Left hindlimb (tissue), 1 donor: Measurements from ENCODE around the gene UNC13B.

Experiments
- DNase-seq: peaks from one replicate; pipeline ENCODE4 v3.0.0-alpha.2; 2018

UNC13B gene

DNA sequence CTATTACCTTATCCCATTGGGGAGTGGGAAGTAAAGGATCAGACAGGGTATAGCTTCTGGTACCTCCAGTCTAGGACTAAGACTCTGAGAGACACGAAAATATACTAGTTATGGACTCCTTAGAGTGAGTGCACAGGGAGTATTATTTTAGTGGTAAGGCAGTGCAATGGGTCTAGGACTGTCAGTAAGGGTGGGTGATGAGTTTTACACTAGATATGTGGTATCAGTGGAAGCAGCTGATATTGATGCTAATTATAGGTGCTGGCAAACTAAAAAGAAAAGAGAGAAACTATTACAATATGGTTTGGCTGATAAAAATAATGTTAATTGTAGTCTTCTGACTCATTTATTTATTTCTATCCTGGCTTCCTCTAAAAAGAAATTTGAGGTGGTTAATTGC, 118.6 kb downstream of the UNC13B start:
- DNase-seq: no peak

DNA sequence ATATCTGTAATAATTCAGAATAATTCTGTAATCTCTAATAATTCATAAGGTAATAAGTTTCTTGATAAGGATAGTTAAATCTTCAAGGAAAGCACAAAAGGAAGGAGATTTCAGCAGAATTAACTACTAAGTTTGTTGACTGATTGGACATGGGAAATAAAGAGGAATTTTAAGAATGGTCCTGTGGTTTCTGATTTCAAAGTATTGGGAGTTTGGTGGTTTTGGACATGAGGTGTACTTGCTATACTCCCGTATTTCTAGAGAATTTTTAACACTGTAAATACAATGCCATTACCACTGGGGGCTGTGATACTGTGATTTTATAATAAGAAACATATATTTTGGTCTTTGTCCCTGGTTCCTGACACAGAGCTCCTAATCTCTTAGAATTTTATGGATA, 123.9 kb downstream of the UNC13B start:
- DNase-seq: no peak

DNA sequence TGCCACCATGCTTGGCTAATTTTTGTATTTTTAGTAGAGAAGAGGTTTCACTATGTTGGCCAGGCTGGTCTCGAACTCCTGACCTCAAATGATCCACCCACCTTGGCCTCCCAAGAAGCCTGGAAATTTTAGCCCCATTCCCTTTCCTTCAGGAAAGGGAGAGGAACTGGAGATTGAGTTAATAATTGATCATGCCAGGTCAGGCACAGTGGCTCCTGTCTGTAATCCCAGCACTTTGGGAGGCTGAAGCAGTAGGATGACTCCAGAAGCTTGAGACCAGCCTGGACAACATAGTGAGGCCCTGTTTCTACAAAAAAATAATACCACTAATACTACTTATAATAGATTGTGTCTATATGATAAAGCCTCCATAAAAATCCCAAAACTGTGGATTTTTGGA, 124.6 kb downstream of the UNC13B start:
- no peak for DNase-seq

GRCh38 chr9:35287987-35288632, 126.3 kb downstream of the UNC13B start:
- no peak for DNase-seq

- DNase-seq: no peak
These were observed 127.0 kb downstream of the UNC13B start for GRCh38 chr9:35288778-35289177.

DNA sequence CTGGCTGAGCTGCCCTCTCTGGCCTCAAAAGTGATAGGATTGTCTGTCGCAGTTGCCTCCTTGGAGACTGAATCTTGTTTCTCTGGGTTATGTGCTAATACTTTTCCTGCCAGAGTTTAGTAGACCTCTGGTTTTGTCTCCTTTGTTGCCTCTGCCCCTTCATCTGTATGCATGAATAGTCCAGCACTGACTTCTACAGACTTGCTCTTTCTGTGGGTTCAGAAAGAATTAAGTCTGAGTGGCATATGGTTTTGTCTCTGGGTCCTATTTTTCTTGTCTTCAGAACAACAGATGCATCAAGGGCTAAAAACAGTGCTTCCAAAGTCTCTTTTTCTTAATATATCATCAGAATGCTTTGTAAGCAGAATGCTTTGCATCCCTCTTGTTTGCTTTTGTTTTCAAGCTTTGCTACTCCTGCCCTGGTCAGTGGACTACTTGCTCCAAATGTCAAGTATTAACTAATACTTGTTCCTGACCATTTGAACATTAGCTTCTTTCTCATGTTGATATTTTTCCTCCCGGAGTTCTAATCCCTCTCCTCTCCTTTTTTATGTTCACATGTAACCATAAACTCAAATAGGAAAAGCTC, 131.7 kb downstream of the UNC13B start:
- no peak for DNase-seq

- no peak for DNase-seq
These were observed 132.3 kb downstream of the UNC13B start for GRCh38 chr9:35294066-35294465.

DNA sequence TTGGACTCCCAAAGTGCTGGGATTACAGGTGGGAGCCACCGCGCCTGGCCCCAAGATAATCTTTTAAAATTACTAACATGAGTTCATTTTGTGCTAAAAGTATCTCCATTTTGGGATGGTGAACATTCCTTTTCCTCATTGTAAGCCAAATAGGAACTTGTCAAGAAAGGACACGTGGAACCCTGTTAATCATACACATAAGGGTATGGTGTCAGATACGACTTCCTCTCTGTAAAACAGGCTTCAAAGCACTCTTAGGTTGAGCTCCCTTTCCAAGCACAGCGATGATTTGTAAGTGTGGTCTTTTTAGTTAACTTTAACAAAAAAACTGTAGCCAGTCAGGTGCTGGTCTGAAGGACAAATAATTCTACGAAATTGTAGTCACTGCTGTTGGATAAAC, 132.7 kb downstream of the UNC13B start:
- no peak for DNase-seq

DNA sequence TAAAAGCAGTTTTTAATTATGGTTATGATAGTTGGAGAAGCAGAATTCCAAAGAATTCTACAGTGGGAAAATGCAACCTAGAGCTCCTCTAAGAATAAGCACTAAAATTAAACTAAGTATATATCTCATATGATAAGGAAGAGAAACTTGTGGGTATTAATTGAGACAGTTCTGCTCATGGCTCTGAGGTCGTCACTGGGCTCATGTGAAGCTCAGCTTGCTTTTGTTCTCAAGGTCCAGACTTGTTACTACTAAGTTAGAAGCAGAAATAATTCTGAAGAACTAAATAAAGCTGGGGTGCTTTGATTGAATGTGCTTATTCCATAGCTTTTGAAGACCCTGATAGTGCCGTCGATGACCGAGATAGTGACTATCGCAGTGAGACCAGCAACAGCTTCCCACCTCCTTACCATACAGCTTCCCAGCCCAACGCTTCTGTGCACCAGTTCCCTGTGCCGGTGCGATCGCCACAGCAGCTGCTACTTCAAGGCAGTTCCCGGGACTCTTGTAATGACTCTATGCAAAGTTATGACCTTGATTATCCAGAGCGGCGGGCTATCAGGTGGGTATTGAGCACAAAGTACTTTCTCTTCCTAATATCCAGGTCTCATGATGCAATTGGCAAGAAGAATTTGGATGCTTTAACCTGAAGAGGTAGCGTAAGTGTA, 133.7 kb downstream of the UNC13B start:
- no peak for DNase-seq

GRCh38 chr9:35303567-35303966, 141.8 kb downstream of the UNC13B start:
- no peak for DNase-seq

GRCh38 chr9:35306283-35306682, 144.5 kb downstream of the UNC13B start:
- no peak for DNase-seq

DNA sequence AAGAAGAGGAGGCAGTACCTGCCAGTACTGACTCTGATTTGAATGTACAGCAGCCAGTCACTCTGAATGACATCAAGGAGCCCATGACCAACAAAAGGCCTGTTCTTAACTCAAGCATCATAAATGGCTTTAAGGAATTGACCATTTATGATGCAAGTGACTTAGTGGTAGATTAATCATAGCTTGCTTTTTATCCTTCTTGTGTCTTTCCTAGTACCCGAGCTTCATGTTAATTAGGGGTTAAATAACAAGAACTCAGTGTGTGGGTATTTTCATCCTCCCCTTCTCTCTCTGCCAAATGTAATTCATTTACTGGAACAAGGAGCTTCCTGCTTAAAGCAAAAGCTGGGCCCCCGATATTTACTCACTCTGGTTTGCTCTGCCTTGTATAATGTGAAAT, 146.5 kb downstream of the UNC13B start:
- DNase-seq: no peak

- no peak for DNase-seq
These were observed 150.3 kb downstream of the UNC13B start for GRCh38 chr9:35311891-35312639.

DNA sequence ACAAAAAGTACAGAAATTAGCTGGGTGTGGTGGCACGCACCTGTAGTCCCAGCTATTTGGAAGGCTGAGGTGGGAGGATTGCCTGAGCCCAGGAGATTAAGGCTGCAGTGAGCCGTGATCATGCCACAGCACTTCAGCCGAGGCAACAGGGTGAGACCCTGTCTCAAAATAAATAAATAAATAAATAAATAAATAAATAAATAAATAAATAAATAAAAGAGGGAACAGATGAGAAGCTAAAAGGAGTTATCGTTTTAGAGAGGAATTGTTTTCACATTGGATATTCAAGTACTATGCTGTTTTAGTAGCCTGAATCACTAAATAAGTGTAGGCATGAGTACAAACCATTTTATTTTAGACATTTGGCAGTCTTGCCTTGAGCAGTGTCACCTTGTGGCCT, 151.7 kb downstream of the UNC13B start:
- no peak for DNase-seq

DNA sequence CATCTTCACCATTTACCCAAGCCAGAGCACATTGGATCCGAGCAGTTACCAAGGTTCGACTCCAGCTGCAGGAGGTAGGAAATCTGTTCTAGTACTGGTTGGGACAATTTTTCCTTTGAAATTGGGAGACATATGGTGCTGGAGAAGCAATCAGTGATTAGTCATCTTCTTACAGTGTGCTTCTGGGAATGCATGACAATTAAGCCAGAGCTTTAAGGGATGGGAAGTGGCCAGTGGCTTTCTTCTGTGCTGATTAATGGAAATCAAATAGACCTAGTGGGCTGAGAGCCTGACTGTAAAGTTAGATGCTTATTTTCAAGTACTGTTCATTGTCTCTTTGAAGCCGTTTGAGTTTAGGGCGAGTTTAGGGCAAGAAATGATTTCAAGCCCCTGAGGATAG, 152.1 kb downstream of the UNC13B start:
- no peak for DNase-seq

DNA sequence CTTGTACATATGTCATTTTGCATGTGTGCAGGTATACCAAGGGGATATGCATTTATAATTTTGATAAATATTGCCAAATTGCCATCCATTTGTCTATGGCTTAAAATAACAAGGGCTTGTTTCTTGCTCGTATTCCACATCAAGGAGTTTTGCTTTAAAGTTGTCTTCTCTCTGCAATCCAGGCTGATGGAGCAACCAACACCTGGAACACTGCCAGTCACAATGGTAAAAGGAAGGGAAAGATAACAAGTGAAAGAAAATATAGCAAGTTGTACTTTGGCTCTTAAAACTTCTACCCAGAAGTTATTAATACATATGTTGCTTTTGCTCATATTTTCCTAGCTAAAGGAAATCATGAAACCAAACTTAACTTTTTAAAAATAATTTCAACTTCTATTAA, 156.9 kb downstream of the UNC13B start:
- no peak for DNase-seq

DNA sequence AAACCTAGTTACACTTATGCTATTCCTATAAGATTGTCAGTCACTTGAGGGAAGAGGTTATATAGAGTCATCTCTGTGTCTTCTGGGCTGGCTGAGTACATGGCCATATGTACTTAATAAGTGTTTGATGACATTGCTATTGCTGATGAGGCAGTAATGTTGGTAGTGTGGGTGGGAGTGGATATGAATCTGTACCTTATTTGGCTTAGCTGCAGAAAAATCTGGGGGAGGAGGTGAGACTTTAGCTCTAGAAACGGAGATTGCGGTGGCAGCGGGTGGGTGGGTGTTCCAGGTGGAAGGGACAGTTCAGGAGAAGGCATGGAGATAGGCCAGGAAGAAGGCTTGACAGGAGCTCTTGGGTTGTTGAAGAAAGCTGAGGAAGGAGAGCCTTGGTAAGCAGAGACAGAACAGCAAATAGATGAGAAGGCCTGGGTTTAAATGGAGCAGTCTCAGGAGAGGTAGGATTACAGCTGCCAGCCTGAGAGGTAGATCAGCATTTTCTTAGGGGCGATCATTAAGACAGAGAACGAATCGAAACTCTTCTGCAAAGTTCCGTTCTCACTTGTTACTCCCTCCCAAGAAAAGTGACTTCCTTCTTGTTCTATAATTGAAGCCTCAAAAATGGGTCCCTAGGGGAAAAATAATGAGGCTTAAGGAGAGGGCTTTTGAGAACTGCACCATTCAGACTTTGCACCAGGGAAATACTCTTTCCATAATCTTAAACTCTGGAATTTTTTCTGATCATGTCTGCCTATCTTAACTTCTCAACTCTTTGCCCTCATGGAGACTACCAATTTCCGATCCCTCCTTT, 160.5 kb downstream of the UNC13B start:
- no peak for DNase-seq

- DNase-seq: no peak
These were observed 163.2 kb downstream of the UNC13B start for GRCh38 chr9:35324966-35325365.

DNA sequence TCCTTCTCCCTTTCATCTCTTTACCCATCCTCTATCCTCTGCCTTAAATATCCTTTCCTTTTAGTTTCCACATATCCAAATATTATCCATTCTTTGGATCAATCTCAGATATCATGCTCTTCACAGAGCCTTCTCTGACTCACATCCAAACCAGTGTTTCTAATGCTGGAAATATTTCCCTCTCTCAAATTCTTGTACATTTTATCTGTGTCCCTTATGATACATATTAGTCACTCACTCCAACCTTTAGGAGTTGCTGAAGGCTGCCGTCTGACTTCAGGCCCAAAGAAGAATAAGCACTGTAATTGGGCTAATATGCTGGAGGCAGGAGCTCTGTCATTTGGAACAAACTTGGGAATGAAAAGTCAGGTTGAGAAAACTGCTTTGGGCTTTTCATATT, 171.7 kb downstream of the UNC13B start:
- no peak for DNase-seq

GRCh38 chr9:35335164-35335563, 173.4 kb downstream of the UNC13B start:
- DNase-seq: no peak

DNA sequence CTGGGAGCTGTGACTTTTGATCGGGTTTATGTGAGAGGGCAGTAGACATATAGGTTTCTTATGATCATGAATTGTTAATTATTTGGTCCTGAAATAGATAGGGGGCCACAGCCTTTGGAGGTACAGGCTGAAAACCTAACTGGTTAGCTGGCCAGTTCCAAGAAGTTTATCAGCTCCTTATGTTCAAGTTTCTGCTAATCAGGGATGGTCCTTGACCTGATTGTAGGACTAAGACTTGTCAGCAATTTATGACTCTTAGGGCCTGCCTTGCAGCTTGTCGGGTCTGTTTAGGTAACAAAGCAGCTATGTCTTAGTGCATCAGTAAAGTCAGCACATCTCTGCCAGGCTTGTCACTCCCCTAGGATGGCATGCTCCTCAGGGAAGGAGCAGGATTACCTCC, 176.3 kb downstream of the UNC13B start:
- no peak for DNase-seq

DNA sequence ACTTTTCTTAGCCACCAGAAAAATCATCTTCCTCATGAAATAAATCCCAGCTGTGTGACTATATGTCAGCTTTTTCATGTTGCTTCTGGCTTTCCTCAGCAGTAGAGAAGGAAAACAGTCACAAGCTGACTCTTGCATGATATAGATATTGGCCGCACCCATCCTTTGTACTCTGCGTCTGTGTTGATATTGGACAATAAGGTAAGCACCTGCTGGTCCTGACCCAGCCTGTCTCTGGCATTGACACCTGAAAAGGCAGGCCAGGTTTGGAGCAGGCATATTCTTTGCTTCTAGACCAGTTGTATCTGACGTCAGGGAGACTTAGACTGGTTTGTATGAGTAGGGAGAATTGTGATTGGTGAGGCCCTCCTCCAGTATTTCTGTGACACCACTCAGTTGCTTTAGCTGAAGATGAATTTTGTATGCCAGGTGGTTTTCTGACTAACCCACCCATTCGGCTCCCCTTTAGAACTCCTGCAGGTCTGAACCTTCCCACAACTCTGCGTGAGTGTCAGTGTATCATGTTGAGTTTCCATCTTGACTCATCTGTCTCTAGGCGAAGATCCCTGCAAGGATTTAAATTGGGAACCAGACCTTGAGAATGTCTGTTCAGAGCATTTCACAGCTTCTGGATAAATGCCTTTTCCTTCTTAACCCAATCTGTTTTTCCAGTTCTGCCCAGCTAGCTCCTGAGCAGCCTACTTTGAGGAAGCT, 176.9 kb downstream of the UNC13B start:
- DNase-seq: no peak
